H9 (cell line): ENCODE measurements around the gene SAMD8. TPM values are rescaled to one million over a fixed set of nuclear protein-coding genes. Genes with fewer than 3 reads are reported as not detected.

ENCODE experiments used
- DNase-seq: peaks from one replicate; pipeline ENCODE4 v3.0.0-alpha.2; 2017
- H2AFZ ChIP-seq: one replicate; pipeline ENCODE4 v1.6.1; 2013; ENCODE audit warnings: mild to moderate bottlenecking, low read length, control low read depth, moderate library complexity
- H2AK5ac ChIP-seq: 2 replicates; pipeline ENCODE4 v1.6.1; 2013; ENCODE audit warnings: low read length, control low read depth, mixed read lengths; ENCODE audit not compliant: insufficient read length
- H2BK120ac ChIP-seq: one replicate; pipeline ENCODE4 v1.6.1; 2013; ENCODE audit warnings: low read depth, mild to moderate bottlenecking, low read length, control low read depth, inconsistent platforms; ENCODE audit not compliant: poor library complexity, severe bottlenecking
- H2BK12ac ChIP-seq: 2 replicates; pipeline ENCODE4 v1.6.1; 2013; ENCODE audit warnings: low read length, control low read depth, mixed read lengths, low read depth; ENCODE audit not compliant: insufficient read length
- H2BK15ac ChIP-seq: 2 replicates; pipeline ENCODE4 v1.6.1; 2013; ENCODE audit warnings: low read depth, low read length, control low read depth
- H2BK20ac ChIP-seq: one replicate; pipeline ENCODE4 v1.6.1; 2013; ENCODE audit warnings: low read depth, mild to moderate bottlenecking, low read length, control low read depth, inconsistent platforms; ENCODE audit not compliant: poor library complexity, severe bottlenecking
- H2BK5ac ChIP-seq: 2 replicates; pipeline ENCODE4 v1.6.1; 2013; ENCODE audit warnings: low read length, control low read depth, mixed read lengths; ENCODE audit not compliant: insufficient read length
- H3K14ac ChIP-seq: 2 replicates; pipeline ENCODE4 v1.6.1; 2013; ENCODE audit warnings: low read length, control low read depth; ENCODE audit not compliant: insufficient read depth
- H3K18ac ChIP-seq: 2 replicates; pipeline ENCODE4 v1.6.1; 2013; ENCODE audit warnings: low read depth, mild to moderate bottlenecking, mixed read lengths, low read length, control low read depth; ENCODE audit not compliant: insufficient read length
- H3K23ac ChIP-seq: 2 replicates; pipeline ENCODE4 v1.6.1; 2013; ENCODE audit warnings: low read length, control low read depth, mixed read lengths, low read depth; ENCODE audit not compliant: insufficient read length
- H3K23me2 ChIP-seq: 2 replicates; pipeline ENCODE4 v1.6.1; 2013; ENCODE audit warnings: low read depth, mild to moderate bottlenecking, mixed read lengths, low read length, control low read depth; ENCODE audit not compliant: insufficient read length, poor library complexity, severe bottlenecking
- H3K27ac ChIP-seq: 2 replicates; pipeline ENCODE4 v1.5.1; 2013; ENCODE audit warnings: low read length, control low read depth, mixed read lengths, low read depth; ENCODE audit not compliant: insufficient read length
- H3K27me3 ChIP-seq: 2 replicates; pipeline ENCODE4 v1.6.1; 2013; ENCODE audit warnings: low read length, control low read depth, inconsistent platforms; ENCODE audit not compliant: insufficient read depth
- H3K4ac ChIP-seq: 2 replicates; pipeline ENCODE4 v1.6.1; 2013; ENCODE audit warnings: low read depth, mild to moderate bottlenecking, control low read depth, inconsistent platforms, low read length, moderate library complexity
- H3K4me1 ChIP-seq: 2 replicates; pipeline ENCODE4 v1.6.1; 2013; ENCODE audit warnings: low read length, control low read depth, inconsistent platforms; ENCODE audit not compliant: insufficient read depth
- H3K4me2 ChIP-seq: 2 replicates; pipeline ENCODE4 v1.6.1; 2013; ENCODE audit warnings: low read length, control low read depth, mixed read lengths; ENCODE audit not compliant: insufficient read length, insufficient read depth
- H3K56ac ChIP-seq: 2 replicates; pipeline ENCODE4 v1.6.1; 2013; ENCODE audit warnings: low read depth, mild to moderate bottlenecking, mixed read lengths, low read length, control low read depth; ENCODE audit not compliant: insufficient read length
- H3K79me1 ChIP-seq: 2 replicates; pipeline ENCODE4 v1.6.1; 2013; ENCODE audit warnings: low read depth, mild to moderate bottlenecking, moderate library complexity, low read length, control low read depth, inconsistent platforms; ENCODE audit not compliant: insufficient read depth, poor library complexity, severe bottlenecking
- H3K79me2 ChIP-seq: 2 replicates; pipeline ENCODE4 v1.6.1; 2013; ENCODE audit warnings: low read length, control low read depth, inconsistent platforms; ENCODE audit not compliant: insufficient read depth
- H3K9ac ChIP-seq: 2 replicates; pipeline ENCODE4 v1.6.1; 2013; ENCODE audit warnings: low read length, control low read depth, mixed read lengths; ENCODE audit not compliant: insufficient read length; ENCODE audit errors: extremely low read depth
- H3K9me3 ChIP-seq: one replicate; pipeline ENCODE4 v1.6.1; 2013; ENCODE audit warnings: low read depth, low read length, inconsistent platforms; ENCODE audit not compliant: control insufficient read depth
- H3T11ph ChIP-seq: one replicate; pipeline ENCODE4 v1.6.1; 2013; ENCODE audit warnings: mild to moderate bottlenecking, low read length, control low read depth, inconsistent platforms
- H4K20me1 ChIP-seq: one replicate; pipeline ENCODE4 v1.6.1; 2013; ENCODE audit not compliant: control insufficient read depth, insufficient read length, insufficient read depth
- H4K5ac ChIP-seq: 2 replicates; pipeline ENCODE4 v1.6.1; 2013; ENCODE audit warnings: low read depth, mild to moderate bottlenecking, mixed read lengths, low read length, control low read depth; ENCODE audit not compliant: insufficient read length
- H4K8ac ChIP-seq: replicated peaks from 2 replicates; pipeline ENCODE4 v1.6.1; 2013; ENCODE audit warnings: low read length, control low read depth, mixed read lengths, low read depth; ENCODE audit not compliant: insufficient read length
- H4K91ac ChIP-seq: 2 replicates; pipeline ENCODE4 v1.6.1; 2013; ENCODE audit warnings: low read depth, mild to moderate bottlenecking, moderate library complexity, mixed read lengths, low read length, control low read depth; ENCODE audit not compliant: insufficient read length
- H3K27ac Mint-ChIP-seq, 3 experiments: 2 replicates in 2 of 3; 3 replicates in 1 of 3; pipeline ENCODE4 v1.8.0; 2020 to 2021; ENCODE audit warnings: mixed read lengths in 3 of 3, mild to moderate bottlenecking in 1 of 3, moderate library complexity in 1 of 3
- H3K27me3 Mint-ChIP-seq: 2 replicates; pipeline ENCODE4 v1.8.0; 2021; ENCODE audit warnings: low read depth, mild to moderate bottlenecking, moderate library complexity, mixed read lengths
- H3K36me3 Mint-ChIP-seq, 3 experiments: 2 replicates in 2 of 3; 3 replicates in 1 of 3; pipeline ENCODE4 v1.8.0; 2020 to 2021; ENCODE audit warnings: low read depth in 3 of 3, mixed read lengths in 3 of 3; ENCODE audit not compliant: insufficient read depth in 1 of 3
- H3K4me1 Mint-ChIP-seq, 2 experiments: 2 replicates each; pipeline ENCODE4 v1.8.0; 2020; ENCODE audit warnings: mixed read lengths in 2 of 2
- H3K4me3 Mint-ChIP-seq, 2 experiments: 2 replicates in 1 of 2; 3 replicates in 1 of 2; pipeline ENCODE4 v1.8.0; 2020 to 2021; ENCODE audit warnings: mild to moderate bottlenecking in 2 of 2, mixed read lengths in 2 of 2, moderate library complexity in 1 of 2
- H3K9me3 Mint-ChIP-seq, 2 experiments: 2 replicates in 1 of 2; 3 replicates in 1 of 2; pipeline ENCODE4 v1.8.0; 2020; ENCODE audit warnings: mild to moderate bottlenecking in 2 of 2, mixed read lengths in 2 of 2, moderate library complexity in 1 of 2
- WGBS: extraction: QIAGEN DNeasy Blood & Tissue Kit; methylation state at CpG from one replicate; pipeline ENCODE4 v1.1.7; 2013; ENCODE audit warnings: missing lambda C conversion rate, low lambda C conversion rate, mixed read lengths; ENCODE audit not compliant: insufficient read length; ENCODE audit errors: extremely low coverage; 5-methylcytosine and 5-hydroxymethylcytosine counted together
- total RNA-seq: library from RNA; stranded (reverse); gene quantifications from 2 replicates; pipeline ENCODE4 v1.2.1, GENCODE V29; 2021
- TF ChIP-seq, protein P1 (sequence below): fragments of 200-600 bp; sonication (generic); conservative IDR thresholded peaks from 3 replicates; pipeline ENCODE4 v1.8.0; 2021; ENCODE audit warnings: antibody characterized with exemption, mild to moderate bottlenecking

SAMD8 gene
- total RNA-seq, 1 experiment from 2014 or later: 18.8 TPM

DNA sequence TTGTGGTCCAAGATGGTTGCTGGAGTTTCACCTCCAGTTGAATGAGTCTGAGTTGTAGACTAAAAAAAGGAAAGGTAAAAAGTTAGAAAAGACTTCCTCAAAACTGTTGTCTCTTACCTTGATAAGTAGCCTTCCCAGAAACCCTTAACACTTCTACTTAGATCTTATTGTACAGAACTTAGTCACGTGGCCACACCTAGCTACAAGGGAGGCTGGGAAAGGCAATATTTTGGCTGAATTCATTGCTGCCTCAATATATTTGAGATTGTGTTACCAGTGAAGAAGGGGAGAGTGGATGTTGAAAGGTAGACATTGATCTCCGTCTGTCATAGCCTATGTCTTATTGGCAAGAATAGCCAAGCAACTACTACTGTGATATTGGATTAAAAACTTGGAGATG, 63.6 kb downstream of the SAMD8 start:
- TF ChIP-seq, protein P1, sequence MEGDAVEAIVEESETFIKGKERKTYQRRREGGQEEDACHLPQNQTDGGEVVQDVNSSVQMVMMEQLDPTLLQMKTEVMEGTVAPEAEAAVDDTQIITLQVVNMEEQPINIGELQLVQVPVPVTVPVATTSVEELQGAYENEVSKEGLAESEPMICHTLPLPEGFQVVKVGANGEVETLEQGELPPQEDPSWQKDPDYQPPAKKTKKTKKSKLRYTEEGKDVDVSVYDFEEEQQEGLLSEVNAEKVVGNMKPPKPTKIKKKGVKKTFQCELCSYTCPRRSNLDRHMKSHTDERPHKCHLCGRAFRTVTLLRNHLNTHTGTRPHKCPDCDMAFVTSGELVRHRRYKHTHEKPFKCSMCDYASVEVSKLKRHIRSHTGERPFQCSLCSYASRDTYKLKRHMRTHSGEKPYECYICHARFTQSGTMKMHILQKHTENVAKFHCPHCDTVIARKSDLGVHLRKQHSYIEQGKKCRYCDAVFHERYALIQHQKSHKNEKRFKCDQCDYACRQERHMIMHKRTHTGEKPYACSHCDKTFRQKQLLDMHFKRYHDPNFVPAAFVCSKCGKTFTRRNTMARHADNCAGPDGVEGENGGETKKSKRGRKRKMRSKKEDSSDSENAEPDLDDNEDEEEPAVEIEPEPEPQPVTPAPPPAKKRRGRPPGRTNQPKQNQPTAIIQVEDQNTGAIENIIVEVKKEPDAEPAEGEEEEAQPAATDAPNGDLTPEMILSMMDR: no peak
- Histone ChIP-seq H3K4me1 (no peaks in the 10 kb centered on the region), H3K9ac (no peak overlapping the region), H2BK120ac (no peak overlapping the region), H3K18ac (no peak overlapping the region), H3K23me2 (no peaks in the 10 kb centered on the region), H3K79me2 (no peaks in the 10 kb centered on the region), H3K27ac (no peak overlapping the region), H3K14ac (no peak overlapping the region), H3T11ph (no peak overlapping the region), H4K8ac (no peak overlapping the region), H3K27me3 (no peaks in the 10 kb centered on the region), H2AFZ (no peak overlapping the region), H3K56ac (no peak overlapping the region), H4K91ac (no peak overlapping the region), H3K4ac (no peak overlapping the region), H4K5ac (no peak overlapping the region), H3K23ac (no peak overlapping the region), H3K79me1 (no peaks in the 10 kb centered on the region), H2BK5ac (no peak overlapping the region), H2BK12ac (no peak overlapping the region), H3K4me2 (no peak overlapping the region), H2BK20ac (no peak overlapping the region), H4K20me1 (no peaks in the 10 kb centered on the region), H3K9me3 (no peaks in the 10 kb centered on the region), H2BK15ac (no peak overlapping the region), H2AK5ac (no peak overlapping the region)
- Mint-ChIP-seq H3K36me3 (peaks cover 0 to 12% (median 2%) of the 10 kb centered on the region in 3 experiments; a peak in 4 of 7 replicates), H3K27ac (no peak overlapping the region), H3K4me1 (no peaks in the 10 kb centered on the region; a peak in 1 of 4 replicates), H3K4me3 (no peak overlapping the region), H3K27me3 (no peaks in the 10 kb centered on the region), H3K9me3 (no peaks in the 10 kb centered on the region)
- WGBS: no CpG with 5 or more reads among the region's 2 CpGs
- no peak for DNase-seq
